Measurements from ENCODE around the gene CA12. TPM values are rescaled to one million over a fixed set of nuclear protein-coding genes. Genes with fewer than 3 reads are reported as not detected.

CA12 gene
- 6.7 TPM for total RNA-seq
- long read RNA-seq, full-length matches to known transcripts: 3 of 21 reads
- long read RNA-seq, partial matches to known transcripts: 16 of 21 reads
- long read RNA-seq, other reads (novel, unspliced or antisense): 2 of 21 reads

DNA sequence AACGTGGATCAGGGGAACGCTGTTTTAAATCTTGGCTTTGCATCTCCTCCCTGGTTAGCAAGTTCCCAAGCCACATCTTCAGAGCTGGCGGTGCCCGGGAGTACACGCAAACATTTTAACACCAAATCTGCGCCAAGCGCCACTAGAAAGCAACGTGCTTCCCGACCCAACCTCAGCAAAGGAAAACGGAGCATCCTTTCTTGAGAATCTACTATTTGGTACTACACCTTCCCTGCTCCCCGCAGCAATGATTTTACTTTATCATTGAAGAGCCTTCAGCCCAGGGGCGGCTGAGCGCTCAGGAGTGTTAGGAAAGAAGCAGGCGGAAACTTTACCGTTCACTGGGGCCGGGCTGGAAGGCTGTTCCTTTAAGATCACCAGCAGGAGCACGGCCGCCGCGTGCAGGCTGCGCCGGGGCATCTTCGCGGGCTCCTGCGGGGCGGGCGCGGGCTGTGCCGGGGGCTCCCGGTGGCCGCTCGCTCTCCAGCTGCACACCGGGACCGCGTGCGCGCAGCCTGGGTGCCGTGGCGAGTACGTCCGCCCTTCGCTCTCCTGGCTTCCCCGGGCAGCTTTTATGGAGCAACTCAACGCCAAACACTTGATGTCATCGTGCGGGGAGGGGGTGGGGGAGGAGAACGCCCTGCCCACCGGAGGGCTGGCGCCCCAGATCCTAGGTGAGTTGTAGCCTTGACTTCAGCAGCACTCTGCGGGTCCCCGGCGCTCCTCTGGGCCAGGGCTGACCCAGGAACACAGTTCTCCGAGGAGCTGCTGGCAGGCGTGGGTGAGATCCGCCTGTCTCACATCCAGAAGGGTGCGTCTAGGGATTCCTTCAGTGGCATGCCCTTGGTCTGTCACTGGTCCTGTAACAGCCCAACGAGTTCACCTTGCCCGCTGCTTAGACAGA, at the start of gene CA12:
Gene CA12, minus strand, starts transcription at position 546 of the 904 bp plus-strand sequence. Its CDS starts 126 bp downstream, at position 420.
- peak; percentile 80 for ATAC-seq
- no peak within 1 kb of the TSS for H3K27ac ChIP-seq

DNA sequence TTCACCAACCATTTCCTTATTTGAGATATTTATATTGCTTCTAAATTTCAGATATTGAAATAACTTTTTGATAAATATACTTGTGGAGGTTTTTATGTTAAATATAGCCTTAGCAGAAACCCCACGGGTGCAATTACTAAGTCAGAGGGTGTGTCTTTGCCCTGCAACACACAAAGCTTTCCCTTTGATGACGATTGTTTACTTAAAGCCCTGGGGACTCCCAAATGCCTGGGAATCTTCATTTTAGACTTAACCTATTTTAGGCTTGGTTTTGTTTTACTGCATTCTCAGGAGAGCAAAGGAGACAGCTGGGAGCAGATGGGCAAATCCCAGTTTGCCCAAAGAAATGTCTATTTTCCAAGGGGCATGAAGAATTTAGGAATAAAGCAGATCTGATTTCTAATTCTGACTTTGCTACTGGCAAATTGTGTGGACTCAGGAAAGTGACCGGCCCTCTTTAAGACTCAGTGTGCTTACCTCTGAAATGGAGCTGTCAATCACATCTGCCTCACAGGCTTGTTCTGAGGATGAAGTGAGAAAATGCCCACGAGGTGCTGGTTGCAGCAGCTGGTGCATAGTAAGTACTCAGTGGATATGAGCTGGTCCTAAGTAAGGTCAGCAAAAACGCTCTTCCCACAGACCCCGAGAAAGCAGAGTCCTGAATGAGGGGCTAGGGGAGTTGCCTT, 49.3 kb upstream of the CA12 start:
- DNase-seq (no peak), ATAC-seq (no peak)
- Histone ChIP-seq H3K4me3 (no peak overlapping the region), H3K27ac (no peak overlapping the region), H3K36me3 (no peaks in the 10 kb centered on the region), H3K9me3 (no peaks in the 10 kb centered on the region), H3K27me3 (no peaks in the 10 kb centered on the region), H3K4me1 (no peaks in the 10 kb centered on the region)
- TF ChIP-seq, protein P1, sequence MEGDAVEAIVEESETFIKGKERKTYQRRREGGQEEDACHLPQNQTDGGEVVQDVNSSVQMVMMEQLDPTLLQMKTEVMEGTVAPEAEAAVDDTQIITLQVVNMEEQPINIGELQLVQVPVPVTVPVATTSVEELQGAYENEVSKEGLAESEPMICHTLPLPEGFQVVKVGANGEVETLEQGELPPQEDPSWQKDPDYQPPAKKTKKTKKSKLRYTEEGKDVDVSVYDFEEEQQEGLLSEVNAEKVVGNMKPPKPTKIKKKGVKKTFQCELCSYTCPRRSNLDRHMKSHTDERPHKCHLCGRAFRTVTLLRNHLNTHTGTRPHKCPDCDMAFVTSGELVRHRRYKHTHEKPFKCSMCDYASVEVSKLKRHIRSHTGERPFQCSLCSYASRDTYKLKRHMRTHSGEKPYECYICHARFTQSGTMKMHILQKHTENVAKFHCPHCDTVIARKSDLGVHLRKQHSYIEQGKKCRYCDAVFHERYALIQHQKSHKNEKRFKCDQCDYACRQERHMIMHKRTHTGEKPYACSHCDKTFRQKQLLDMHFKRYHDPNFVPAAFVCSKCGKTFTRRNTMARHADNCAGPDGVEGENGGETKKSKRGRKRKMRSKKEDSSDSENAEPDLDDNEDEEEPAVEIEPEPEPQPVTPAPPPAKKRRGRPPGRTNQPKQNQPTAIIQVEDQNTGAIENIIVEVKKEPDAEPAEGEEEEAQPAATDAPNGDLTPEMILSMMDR (IDR thresholded peaks at IDR 0.05): no peak
- intact Hi-C loops (cut with DNase I): no loop called here

More for the DNA sequence above, at the start of gene CA12:
- peak; percentile 76 for DNase-seq
- Histone ChIP-seq H3K9me3 (no peaks in the 10 kb centered on the region), H3K36me3 (no peaks in the 10 kb centered on the region), H3K27me3 (peaks cover 28% of the 10 kb centered on the region), H3K4me1 (peaks cover 12% of the 10 kb centered on the region), H3K4me3 (peak within 1 kb of the TSS; percentile 44)
- intact Hi-C loops (cut with DNase I): no loop called here
- TF ChIP-seq, protein P1 (IDR thresholded peaks at IDR 0.05): no peak

DNA sequence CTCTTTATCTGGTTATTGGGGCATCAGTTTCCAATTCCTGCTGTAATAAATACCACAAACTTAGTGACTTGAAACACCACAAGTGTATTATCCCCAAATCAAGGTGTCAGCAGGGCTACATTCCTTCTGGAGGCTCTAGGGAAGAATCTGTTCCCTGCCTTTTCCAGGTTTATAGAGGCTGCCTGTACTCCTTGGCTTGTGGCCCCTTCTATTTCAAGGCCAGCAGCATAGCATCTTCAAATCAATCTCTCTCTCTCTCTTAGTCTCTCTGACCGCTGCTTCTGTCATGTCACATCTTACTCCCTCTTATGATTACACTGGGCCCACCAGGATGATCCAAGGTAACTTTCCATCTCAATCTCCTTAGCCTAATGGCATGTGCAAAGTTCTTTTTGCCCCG, 44.9 kb upstream of the CA12 start:
- Histone ChIP-seq H3K27ac (no peak overlapping the region), H3K27me3 (no peaks in the 10 kb centered on the region), H3K36me3 (no peaks in the 10 kb centered on the region), H3K9me3 (no peaks in the 10 kb centered on the region), H3K4me3 (no peak overlapping the region), H3K4me1 (no peaks in the 10 kb centered on the region)
- no peak for DNase-seq
- intact Hi-C loops (cut with DNase I): no loop called here
- TF ChIP-seq, protein P1 (IDR thresholded peaks at IDR 0.05): no peak
- no peak for ATAC-seq

DNA sequence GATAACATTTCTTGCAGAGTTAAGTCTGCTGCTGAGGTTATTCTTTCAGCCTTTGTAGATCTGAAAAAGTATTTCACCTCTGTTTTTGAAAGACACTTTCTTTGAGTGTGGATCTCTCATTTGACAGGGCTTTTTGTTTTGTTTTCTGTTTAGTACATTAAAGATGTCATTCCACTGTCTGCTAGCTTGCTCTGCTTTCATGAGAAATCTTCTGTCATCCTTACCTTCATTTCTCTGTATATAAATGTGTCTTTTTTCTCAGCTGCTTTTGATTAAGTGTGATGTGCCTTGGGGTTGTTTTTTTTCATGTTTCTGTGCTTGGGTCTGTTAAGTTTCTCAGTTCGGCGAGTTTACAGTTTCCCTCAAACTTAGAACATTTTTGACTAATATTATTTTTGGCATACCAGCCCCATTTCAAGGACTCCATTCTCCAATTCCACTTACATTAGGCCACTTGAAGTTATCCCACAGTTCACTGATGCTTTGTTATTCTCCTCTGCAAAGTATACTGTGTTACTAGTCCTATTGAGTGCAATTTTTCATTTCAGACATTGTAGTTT, 43.9 kb upstream of the CA12 start:
- Histone ChIP-seq H3K4me1 (no peaks in the 10 kb centered on the region), H3K36me3 (no peaks in the 10 kb centered on the region), H3K27me3 (no peaks in the 10 kb centered on the region), H3K4me3 (no peak overlapping the region), H3K9me3 (no peaks in the 10 kb centered on the region), H3K27ac (no peak overlapping the region)
- DNase-seq: no peak
- TF ChIP-seq, protein P1 (IDR thresholded peaks at IDR 0.05): no peak
- intact Hi-C loops (cut with DNase I): no loop called here
- ATAC-seq: no peak

DNA sequence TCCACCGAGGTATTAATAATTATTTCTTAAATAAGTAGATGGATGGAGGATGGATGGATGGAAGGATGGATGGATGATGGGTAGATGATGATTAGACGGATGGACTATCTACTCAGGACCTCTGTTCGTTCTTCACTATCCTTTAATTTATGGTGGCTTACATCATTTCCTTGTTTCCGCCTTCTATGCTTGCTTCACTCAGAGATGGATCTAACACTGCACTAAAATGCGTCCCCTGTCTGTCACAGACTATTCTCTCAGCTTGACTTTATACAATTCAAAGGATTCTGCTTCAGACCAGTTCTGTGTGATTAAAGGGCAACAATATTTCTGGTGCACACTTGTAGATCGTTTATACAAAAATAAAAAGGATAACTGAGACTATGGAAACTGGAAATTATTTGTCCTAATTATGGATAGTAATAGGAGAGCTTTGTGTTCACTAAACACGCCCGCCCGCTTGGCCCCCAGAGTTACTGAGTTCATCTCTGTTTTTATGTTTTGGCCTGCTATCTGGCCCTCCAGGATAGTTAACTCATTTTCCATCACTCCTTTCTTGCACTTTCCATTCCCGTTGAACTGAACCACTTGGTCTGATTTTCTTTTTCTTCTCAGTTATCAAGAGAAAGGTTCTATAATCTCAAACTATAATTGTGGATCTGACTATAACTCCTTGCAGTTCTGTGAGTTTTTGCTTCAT, 41.4 kb upstream of the CA12 start:
- intact Hi-C loops (cut with DNase I): no loop called here
- Histone ChIP-seq H3K27ac (no peak overlapping the region), H3K4me3 (no peak overlapping the region), H3K27me3 (no peaks in the 10 kb centered on the region), H3K4me1 (no peaks in the 10 kb centered on the region), H3K36me3 (no peaks in the 10 kb centered on the region), H3K9me3 (no peaks in the 10 kb centered on the region)
- DNase-seq: no peak
- TF ChIP-seq, protein P1 (IDR thresholded peaks at IDR 0.05): no peak
- no peak for ATAC-seq

Measured in upper lobe of right lung (tissue), 1 donor.